CD4-positive, alpha-beta memory T cell (primary cell): ENCODE data around the gene RTP3. TPM values are rescaled to one million over a fixed set of nuclear protein-coding genes. Genes with fewer than 3 reads are reported as not detected.

Experiments
- polyA plus RNA-seq, 2 donors: library from polyadenylated mRNA; unstranded; fragments of 300-500 nt; fragmentation: Illumina TruSeq; gene quantifications; one replicate each; pipeline ENCODE4 v1.2.3, GENCODE V29; 2021
- total RNA-seq, 2 experiments: library from RNA; stranded (reverse); gene quantifications; one replicate each; pipeline ENCODE4 v1.2.3, GENCODE V29; 2021

RTP3 gene
- total and polyA plus RNA-seq, 4 experiments from 2014 or later, result not detected

Other genes starting within 250 kb of the RTP3 start
- gene CCR2, start 143.9 kb upstream of the RTP3 start, total RNA-seq, result 10 to 100 TPM; 16.3 to 18.4 TPM
- 10 to 100 TPM; 39.7 to 64.7 TPM for gene CCR2, start 143.9 kb upstream of the RTP3 start, polyA plus RNA-seq
- 1 to 10 TPM; 6.8 to 6.9 TPM for gene CCR5, start 127.0 kb upstream of the RTP3 start, total RNA-seq
- gene CCR5, start 127.0 kb upstream of the RTP3 start, polyA plus RNA-seq, result 1 to 10 TPM in 1 of 2 donors, under 1 TPM in 1; 0.59 to 5.5 TPM
- 1 to 10 TPM in 1 of 2 experiments, under 1 TPM in 1; 0.58 to 1.8 TPM for gene CCRL2, start 90.7 kb upstream of the RTP3 start, total RNA-seq
- gene CCRL2, start 90.7 kb upstream of the RTP3 start, polyA plus RNA-seq, result under 1 TPM; 0.39 to 0.98 TPM
- not detected for gene LTF, start 33.1 kb upstream of the RTP3 start, total RNA-seq
- not detected for gene LTF, start 33.1 kb upstream of the RTP3 start, polyA plus RNA-seq
- gene LRRC2, start 68.3 kb downstream of the RTP3 start, total RNA-seq, result 1 to 10 TPM in 1 of 2 experiments, under 1 TPM in 1; 0.50 to 1.0 TPM
- under 1 TPM in 1 of 2 donors, not detected in 1; 0.09 TPM for gene LRRC2, start 68.3 kb downstream of the RTP3 start, polyA plus RNA-seq
- gene FAM240A, start 114.5 kb downstream of the RTP3 start, total RNA-seq, result not detected
- not detected for gene FAM240A, start 114.5 kb downstream of the RTP3 start, polyA plus RNA-seq
- gene ALS2CL, start 195.7 kb downstream of the RTP3 start, total RNA-seq, result 10 to 100 TPM; 26.3 to 29.8 TPM
- gene ALS2CL, start 195.7 kb downstream of the RTP3 start, polyA plus RNA-seq, result 1 to 10 TPM; 3.2 to 6.8 TPM
- gene TMIE, start 203.4 kb downstream of the RTP3 start, total RNA-seq, result 1 to 10 TPM; 3.1 to 3.3 TPM
- 1 to 10 TPM in 1 of 2 donors, under 1 TPM in 1; 0.70 to 2.3 TPM for gene TMIE, start 203.4 kb downstream of the RTP3 start, polyA plus RNA-seq
- not detected for gene PRSS50, start 219.9 kb downstream of the RTP3 start, total RNA-seq
- not detected for gene PRSS50, start 219.9 kb downstream of the RTP3 start, polyA plus RNA-seq